OCI-LY3 (cell line): ENCODE measurements around the gene POU2AF1.

Source experiments
- H2AFZ ChIP-seq: fragments of 200-600, 300-600 bp; shearing (Covaris generic); 2 replicates; pipeline ENCODE4 v1.6.0; 2014; ENCODE audit warnings: antibody characterized with exemption, low read depth, low read length
- H3K27ac ChIP-seq: fragments of 200-600, 300-600 bp; sonication (generic); 2 replicates; pipeline ENCODE4 v1.5.1; 2014; ENCODE audit warnings: mild to moderate bottlenecking, low read length, moderate library complexity, mixed read lengths
- H3K27me3 ChIP-seq: fragments of 200-600, 300-600 bp; sonication (generic); 2 replicates; pipeline ENCODE4 v1.6.1; 2014; ENCODE audit warnings: low read depth, low read length, mixed read lengths
- H3K36me3 ChIP-seq: fragments of 200-600, 300-600 bp; sonication (generic); replicated peaks from 2 replicates; pipeline ENCODE3; 2014; ENCODE audit warnings: low read depth, low read length, mixed read lengths
- H3K4me1 ChIP-seq: fragments of 300-600, 200-600 bp; sonication (generic); 2 replicates; pipeline ENCODE4 v1.6.1; 2014; ENCODE audit warnings: low read length, mixed read lengths
- H3K4me2 ChIP-seq: fragments of 200-600, 300-600 bp; sonication (generic); 2 replicates; pipeline ENCODE4 v1.6.1; 2014; ENCODE audit warnings: low read length, mixed read lengths
- H3K4me3 ChIP-seq: fragments of 300-600, 200-600 bp; sonication (generic); 2 replicates; pipeline ENCODE4 v1.5.1; 2014; ENCODE audit warnings: antibody characterized with exemption, mild to moderate bottlenecking, low read length, moderate library complexity
- H3K79me2 ChIP-seq: fragments of 300-600, 200-600 bp; shearing (Covaris generic); 2 replicates; pipeline ENCODE4 v1.6.1; 2014; ENCODE audit warnings: mild to moderate bottlenecking, low read length, mixed read lengths
- H3K9ac ChIP-seq: fragments of 300-600, 200-600 bp; shearing (Covaris generic); 2 replicates; pipeline ENCODE4 v1.6.0; 2014; ENCODE audit warnings: mild to moderate bottlenecking, low read length, moderate library complexity
- H3K9me3 ChIP-seq: fragments of 200-600, 300-600 bp; shearing (Covaris generic); 2 replicates; pipeline ENCODE4 v1.6.1; 2014; ENCODE audit warnings: low read length, mixed read lengths; ENCODE audit not compliant: insufficient read depth
- H4K20me1 ChIP-seq: fragments of 200-600, 300-600 bp; sonication (generic); 2 replicates; pipeline ENCODE4 v1.6.1; 2016; ENCODE audit warnings: low read length, mixed read lengths; ENCODE audit not compliant: insufficient read depth
- EZH2phosphoT487 ChIP-seq: fragments of 200-600 bp; shearing (Covaris generic); IDR thresholded peaks from 2 replicates; pipeline ENCODE4 v1.6.1; 2018; ENCODE audit warnings: antibody characterized with exemption, mixed run types, low read depth
- TF ChIP-seq, protein P1 (sequence below): fragments of 200-600, 300-600 bp; sonication (generic); IDR thresholded peaks from 2 replicates; pipeline ENCODE4 v1.5.1; 2014; ENCODE audit warnings: antibody characterized with exemption, low read length, low read depth

Gene POU2AF1

DNA sequence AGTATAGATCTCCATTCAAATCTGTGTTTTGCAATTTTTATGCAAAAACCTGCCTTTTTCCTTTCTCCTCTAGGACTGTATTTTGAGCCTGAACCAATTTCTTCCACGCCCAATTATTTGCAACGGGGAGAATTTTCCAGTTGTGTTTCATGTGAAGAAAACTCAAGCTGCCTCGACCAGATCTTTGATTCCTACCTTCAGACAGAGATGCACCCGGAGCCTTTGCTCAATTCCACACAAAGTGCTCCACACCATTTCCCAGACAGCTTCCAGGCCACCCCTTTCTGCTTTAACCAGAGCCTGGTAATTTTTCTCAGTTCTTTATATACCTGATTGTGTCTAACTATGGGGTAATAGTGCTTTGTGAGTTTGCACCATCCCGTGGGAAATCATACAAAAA, 72.8 kb downstream of the POU2AF1 start:
- no peaks in the 10 kb centered on the region for H3K79me2 ChIP-seq
- 0 out of 2 replicates have a peak, but pooled peaks cover 5% of the 10 kb centered on the region for H3K27me3 ChIP-seq
- H3K9ac ChIP-seq, result no peak overlapping the region
- TF ChIP-seq, protein P1, sequence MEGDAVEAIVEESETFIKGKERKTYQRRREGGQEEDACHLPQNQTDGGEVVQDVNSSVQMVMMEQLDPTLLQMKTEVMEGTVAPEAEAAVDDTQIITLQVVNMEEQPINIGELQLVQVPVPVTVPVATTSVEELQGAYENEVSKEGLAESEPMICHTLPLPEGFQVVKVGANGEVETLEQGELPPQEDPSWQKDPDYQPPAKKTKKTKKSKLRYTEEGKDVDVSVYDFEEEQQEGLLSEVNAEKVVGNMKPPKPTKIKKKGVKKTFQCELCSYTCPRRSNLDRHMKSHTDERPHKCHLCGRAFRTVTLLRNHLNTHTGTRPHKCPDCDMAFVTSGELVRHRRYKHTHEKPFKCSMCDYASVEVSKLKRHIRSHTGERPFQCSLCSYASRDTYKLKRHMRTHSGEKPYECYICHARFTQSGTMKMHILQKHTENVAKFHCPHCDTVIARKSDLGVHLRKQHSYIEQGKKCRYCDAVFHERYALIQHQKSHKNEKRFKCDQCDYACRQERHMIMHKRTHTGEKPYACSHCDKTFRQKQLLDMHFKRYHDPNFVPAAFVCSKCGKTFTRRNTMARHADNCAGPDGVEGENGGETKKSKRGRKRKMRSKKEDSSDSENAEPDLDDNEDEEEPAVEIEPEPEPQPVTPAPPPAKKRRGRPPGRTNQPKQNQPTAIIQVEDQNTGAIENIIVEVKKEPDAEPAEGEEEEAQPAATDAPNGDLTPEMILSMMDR, result no peak
- no peak for TF ChIP-seq EZH2phosphoT487
- no peaks in the 10 kb centered on the region for H3K36me3 ChIP-seq
- no peak overlapping the region for H2AFZ ChIP-seq
- peaks cover 28% of the 10 kb centered on the region for H3K4me1 ChIP-seq
- no peaks in the 10 kb centered on the region for H4K20me1 ChIP-seq
- H3K4me2 ChIP-seq, result no peak overlapping the region
- no peak overlapping the region for H3K27ac ChIP-seq
- no peaks in the 10 kb centered on the region for H3K9me3 ChIP-seq
- no peak overlapping the region for H3K4me3 ChIP-seq

DNA sequence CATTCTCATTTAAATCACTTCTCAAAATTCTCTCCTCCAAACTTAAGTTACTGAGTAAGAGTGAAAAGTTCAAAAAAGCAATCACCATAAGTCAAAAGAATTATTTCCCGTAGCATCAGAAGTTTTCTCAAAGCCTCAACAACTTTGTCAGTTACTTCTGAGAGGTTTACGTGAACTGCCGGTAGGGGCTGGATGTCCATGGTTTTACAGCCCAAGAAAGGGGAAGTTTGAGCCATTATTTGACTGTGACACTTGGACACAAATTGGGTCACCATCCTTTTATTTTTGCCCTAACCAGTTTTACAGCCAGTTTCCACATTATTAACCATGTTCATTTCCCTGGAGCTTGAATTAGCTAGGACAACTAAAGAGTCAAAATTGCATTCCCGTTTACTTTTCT, 73.2 kb downstream of the POU2AF1 start:
- H3K9ac ChIP-seq, result no peak overlapping the region
- H3K27ac ChIP-seq, result no peak overlapping the region
- no peaks in the 10 kb centered on the region for H3K79me2 ChIP-seq
- peaks cover 32% of the 10 kb centered on the region for H3K4me1 ChIP-seq
- H3K36me3 ChIP-seq, result no peaks in the 10 kb centered on the region
- no peaks in the 10 kb centered on the region for H3K9me3 ChIP-seq
- no peaks in the 10 kb centered on the region for H4K20me1 ChIP-seq
- no peak overlapping the region for H2AFZ ChIP-seq
- 0 out of 2 replicates have a peak, but pooled peaks cover 5% of the 10 kb centered on the region for H3K27me3 ChIP-seq
- TF ChIP-seq, protein P1, result no peak
- TF ChIP-seq EZH2phosphoT487, result no peak
- H3K4me3 ChIP-seq, result no peak overlapping the region
- H3K4me2 ChIP-seq, result no peak overlapping the region

DNA sequence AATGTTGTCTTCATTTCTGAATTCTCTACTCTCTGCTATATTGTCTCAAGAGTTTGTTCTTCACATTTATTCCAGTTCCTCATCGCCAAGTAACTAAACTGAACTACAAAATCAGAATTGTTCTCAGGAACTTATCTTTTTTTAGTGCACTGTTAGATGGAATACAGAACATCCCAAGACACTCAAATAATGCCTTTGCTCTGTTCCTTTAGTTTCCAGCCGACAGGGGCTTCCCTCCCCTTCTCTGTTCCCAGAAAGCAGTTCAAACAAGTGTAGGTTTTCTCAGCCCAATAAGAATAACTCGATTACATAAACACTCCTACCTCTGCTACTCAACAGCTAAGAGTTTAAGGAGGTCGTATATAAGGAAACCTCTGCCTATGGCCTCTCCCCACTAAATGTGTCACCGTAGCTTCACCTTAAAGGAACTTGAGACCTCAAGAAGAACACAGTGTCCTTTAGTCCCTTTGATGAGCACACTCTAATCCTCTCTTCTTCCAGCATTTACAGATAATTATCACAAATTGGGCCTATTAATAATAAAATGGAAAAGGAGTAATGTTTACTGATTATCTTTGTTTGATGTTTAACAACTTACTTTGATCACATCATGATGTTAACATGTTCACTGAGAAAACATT, 73.8 kb downstream of the POU2AF1 start:
- TF ChIP-seq EZH2phosphoT487, result no peak
- TF ChIP-seq, protein P1, result no peak
- 0 out of 2 replicates have a peak, but pooled peaks cover 5% of the 10 kb centered on the region for H3K27me3 ChIP-seq
- no peaks in the 10 kb centered on the region for H3K9me3 ChIP-seq
- H2AFZ ChIP-seq, result no peak overlapping the region
- H3K4me1 ChIP-seq, result peaks cover 37% of the 10 kb centered on the region
- H3K4me3 ChIP-seq, result no peak overlapping the region
- no peak overlapping the region for H3K4me2 ChIP-seq
- H3K27ac ChIP-seq, result no peak overlapping the region
- no peaks in the 10 kb centered on the region for H3K36me3 ChIP-seq
- H4K20me1 ChIP-seq, result no peaks in the 10 kb centered on the region
- H3K79me2 ChIP-seq, result no peaks in the 10 kb centered on the region
- H3K9ac ChIP-seq, result no peak overlapping the region

DNA sequence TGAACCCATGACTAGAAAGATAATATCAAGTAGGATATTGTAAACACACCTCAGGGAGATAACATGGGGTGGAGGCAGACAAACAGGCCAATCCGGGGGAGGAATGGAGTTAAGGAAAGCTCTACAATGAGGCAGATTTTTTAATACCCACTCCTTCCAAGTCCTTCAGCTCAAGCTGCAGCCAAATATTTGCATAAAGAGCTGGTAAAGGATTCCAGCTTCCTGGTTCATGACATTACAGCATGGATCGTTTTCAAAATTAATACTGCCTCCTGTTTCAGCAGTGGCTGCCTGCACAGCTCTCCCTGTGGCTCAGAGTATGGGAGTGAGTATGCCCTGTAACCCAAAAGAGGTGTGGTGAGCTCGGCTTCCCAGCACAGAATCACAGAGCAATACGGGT, 75.6 kb downstream of the POU2AF1 start:
- H4K20me1 ChIP-seq, result no peaks in the 10 kb centered on the region
- TF ChIP-seq EZH2phosphoT487, result no peak
- TF ChIP-seq, protein P1, result no peak
- H3K4me3 ChIP-seq, result 0 out of 2 replicates have a peak overlapping the region, but pooled peaks have one; percentile 18
- peaks cover 37% of the 10 kb centered on the region for H3K4me1 ChIP-seq
- no peaks in the 10 kb centered on the region for H3K79me2 ChIP-seq
- H3K4me2 ChIP-seq, result peak overlapping the region; percentile 42
- H3K27me3 ChIP-seq, result 0 out of 2 replicates have a peak, but pooled peaks cover 5% of the 10 kb centered on the region
- H3K9me3 ChIP-seq, result no peaks in the 10 kb centered on the region
- H2AFZ ChIP-seq, result 0 out of 2 replicates have a peak overlapping the region, but pooled peaks have one; percentile 47
- H3K9ac ChIP-seq, result 0 out of 2 replicates have a peak overlapping the region, but pooled peaks have one; percentile 9
- no peak overlapping the region for H3K27ac ChIP-seq
- H3K36me3 ChIP-seq, result no peaks in the 10 kb centered on the region
